Left renal pelvis (tissue), 4 donors: Measurements from ENCODE around the gene LY9. TPM values are rescaled to one million over a fixed set of nuclear protein-coding genes. Genes with fewer than 3 reads are reported as not detected.
"Not testable (repeated sequence)": the region's sequence is repeated elsewhere in the genome, so short reads cannot be mapped to it uniquely, and the experiment has no call there.

Experiments used
- DNase-seq, 4 donors: peaks; one replicate each; pipeline ENCODE4 v3.0.0-alpha.2; 2013; ENCODE audit warnings: low read depth in 4 of 4, low spot score in 3 of 4
- polyA plus RNA-seq, 4 donors: library from polyadenylated mRNA; unstranded; fragments of 120-200 nt; gene quantifications; one replicate each; pipeline ENCODE4 v1.2.1, GENCODE V29; 2013; ENCODE audit not compliant: insufficient read length in 4 of 4

LY9 gene
- polyA plus RNA-seq, 4 donors: 0.17 to 0.49 (median 0.31) TPM; not detected in 1

DNA sequence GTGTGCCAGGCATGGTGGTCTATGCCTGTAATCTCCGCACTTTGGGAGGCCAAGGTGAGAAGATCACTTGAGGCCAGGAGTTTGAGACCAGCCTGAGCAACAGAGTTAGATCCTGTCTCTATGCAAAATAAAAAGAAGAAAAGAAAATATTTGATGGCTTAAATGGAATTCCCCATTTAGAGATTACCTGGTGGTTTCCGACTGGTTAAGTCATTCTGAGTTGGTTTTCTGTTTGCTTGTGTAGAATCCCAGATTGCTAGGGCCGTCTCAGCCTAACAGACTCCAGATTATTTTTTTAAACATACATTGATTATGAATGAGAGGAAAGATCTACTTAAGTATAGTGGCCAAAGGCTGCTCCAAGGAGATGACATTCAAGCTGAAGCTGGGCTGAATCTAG lies 22.9 kb upstream of the LY9 start:
- no peak for DNase-seq

DNA sequence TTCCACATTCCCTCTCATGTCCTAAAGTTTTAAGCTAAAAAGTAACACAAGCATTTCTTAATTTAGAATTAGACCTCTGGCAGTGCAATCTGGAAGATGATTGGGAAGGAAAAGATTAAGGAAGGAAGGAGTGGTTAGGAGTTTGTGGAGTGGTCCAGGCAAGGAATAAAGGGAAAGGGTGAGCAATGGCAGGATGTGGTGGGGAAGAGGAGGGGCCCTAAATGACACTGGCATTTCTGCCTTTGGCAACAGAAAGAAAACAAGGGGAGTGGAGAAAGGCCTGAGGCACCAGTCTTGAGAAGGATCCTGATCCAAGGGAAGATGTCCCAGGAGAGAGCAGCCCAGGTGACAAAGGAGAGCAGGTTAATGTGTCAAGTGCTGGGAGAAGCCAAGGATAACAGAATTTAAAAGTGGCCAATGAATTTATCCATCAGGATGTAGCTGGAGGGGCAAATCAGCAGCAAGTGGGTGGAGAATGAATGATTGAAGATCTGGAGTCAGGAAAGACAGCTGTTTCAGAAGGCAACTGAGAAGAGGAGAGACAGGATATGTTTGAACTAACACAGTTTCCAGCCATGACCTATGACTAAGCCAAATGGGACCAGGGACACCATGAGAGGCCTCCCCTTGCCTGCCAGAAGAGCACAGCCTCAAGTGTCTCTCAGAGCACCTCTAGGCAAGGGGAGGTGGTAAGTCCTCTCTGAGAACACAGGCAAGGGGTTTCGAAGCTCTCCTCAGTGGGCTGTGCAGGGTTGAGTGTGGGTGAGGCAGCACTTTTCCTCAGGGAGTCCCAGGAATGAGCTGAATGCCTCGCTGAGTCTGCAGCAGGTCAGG lies 20.9 kb upstream of the LY9 start:
- no peak for DNase-seq

DNA sequence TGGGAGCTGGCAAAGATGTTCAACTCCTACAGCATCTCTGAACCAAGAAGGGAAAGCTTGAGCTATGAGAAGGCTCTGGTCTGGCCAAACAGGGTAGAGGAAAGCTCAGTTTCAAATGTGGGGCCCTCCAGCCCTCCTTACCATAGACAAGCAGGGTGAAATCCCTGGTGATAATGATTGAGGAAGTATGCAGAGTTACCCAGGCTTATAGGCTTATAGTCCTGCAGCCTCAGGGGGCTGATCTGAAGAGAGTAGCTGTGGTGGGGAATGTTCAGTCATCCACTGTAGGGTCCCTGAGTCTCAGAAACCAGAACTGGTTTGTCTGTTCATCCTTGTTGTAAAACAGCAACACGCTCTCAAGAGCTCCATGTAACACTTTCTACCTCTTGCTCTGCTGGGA lies 19.8 kb upstream of the LY9 start:
- no peak for DNase-seq

DNA sequence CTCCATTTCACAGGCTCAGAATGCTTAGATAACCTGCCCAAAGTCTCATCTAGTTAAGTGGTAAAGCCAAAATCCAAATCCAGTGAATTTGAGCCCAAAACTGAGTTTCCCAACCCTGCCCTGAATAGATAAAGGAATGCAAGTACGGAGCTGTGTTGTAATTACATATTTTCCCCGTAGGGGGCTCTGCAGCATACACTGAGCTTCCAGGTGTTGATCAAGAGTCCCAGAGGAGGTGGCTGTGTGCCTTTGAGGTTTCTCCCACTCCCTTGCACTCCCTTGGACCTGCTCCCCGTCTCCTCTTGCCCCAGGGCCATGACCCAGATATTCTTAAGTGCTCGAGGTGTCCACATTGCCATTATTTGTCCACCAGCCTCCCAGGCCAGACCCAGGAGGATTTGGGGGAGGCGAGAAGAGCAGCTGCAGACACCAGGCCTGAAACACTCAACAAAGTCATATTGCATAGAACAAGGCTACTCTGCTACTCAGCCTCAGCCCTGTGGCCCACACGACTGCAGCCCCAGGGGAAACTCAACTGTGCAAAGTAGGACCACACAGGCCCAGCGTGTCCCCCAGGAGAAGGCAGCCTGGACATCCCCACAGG lies 18.4 kb upstream of the LY9 start:
- DNase-seq: no peak

DNA sequence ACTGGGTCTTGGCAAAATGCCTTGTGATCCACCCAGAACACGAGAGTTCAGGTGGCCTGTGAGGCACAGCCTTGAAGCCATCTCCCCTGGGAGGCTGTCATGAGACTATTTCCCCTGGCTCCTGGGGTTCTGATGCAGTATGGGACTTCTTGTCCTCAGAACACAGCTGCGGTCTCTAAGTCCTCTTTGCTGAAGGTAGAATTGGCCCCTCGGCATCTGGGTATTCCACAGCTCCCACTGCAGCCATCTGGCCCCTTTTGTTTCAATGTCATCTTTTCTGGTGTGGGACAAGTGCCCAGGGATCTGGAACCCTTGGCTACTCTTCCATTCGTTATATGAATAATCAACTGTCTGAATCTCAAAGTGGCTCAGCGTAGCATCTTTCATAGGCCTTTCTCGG lies 17.0 kb upstream of the LY9 start:
- DNase-seq: no peak

DNA sequence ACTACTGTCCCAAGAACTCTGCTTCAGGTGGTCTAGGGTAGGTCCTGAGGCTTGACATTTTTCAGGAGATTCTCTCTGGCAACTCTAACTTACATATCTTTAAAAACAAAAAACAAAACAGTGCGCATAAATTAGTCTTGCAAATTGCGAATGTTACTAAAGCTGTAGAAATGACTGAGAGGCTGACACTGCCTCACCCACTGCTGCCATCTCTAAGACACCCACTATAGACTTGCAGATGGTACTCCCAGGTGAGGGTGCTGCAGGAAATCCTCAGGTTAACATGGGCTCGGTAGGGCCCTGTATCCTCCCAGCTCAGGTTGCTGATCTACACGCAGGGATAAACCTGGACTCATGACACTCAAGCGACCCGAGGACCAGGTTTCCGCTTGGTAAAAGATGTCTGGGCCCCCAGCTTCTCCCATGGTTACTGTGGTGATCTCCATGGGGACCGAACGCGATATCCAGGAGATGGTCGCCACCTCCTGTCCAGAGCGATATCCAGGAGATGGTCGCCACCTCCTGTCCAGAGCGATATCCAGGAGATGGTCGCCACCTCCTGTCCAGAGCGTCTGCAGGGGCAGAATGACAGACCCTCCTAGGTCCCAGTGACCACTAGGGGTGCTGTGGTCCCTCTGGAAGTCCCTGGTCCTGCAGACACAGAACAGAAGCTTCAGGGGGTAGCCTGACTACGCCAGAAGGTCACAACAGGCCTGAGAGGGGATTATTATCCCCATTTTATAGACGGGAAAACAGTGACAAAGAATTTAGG lies 16.2 kb upstream of the LY9 start:
- no peak for DNase-seq

DNA sequence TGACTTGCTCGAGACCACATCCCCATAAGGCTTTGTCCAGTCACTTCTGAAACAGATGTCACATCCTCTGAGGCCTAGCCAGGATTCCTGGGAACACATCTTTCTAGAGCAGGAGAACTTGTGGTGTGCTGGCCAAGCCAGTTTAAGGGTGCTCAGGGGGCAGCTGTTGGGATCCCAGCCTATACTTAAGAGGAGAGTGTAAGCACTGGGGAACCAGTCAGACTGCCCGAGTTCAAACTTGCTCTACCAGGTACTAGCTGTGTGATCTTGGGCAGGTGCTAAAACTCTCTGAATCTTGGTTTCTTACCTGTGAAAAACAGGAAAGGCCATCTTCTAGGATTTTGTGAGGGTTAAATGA lies 15.6 kb upstream of the LY9 start:
- DNase-seq: no peak

GRCh38 chr1:160781186-160781766 lies 14.7 kb upstream of the LY9 start:
- DNase-seq: peak; percentile 20 to 60 (median 36)

GRCh38 chr1:160781914-160782689 lies 13.9 kb upstream of the LY9 start:
- no peak for DNase-seq

DNA sequence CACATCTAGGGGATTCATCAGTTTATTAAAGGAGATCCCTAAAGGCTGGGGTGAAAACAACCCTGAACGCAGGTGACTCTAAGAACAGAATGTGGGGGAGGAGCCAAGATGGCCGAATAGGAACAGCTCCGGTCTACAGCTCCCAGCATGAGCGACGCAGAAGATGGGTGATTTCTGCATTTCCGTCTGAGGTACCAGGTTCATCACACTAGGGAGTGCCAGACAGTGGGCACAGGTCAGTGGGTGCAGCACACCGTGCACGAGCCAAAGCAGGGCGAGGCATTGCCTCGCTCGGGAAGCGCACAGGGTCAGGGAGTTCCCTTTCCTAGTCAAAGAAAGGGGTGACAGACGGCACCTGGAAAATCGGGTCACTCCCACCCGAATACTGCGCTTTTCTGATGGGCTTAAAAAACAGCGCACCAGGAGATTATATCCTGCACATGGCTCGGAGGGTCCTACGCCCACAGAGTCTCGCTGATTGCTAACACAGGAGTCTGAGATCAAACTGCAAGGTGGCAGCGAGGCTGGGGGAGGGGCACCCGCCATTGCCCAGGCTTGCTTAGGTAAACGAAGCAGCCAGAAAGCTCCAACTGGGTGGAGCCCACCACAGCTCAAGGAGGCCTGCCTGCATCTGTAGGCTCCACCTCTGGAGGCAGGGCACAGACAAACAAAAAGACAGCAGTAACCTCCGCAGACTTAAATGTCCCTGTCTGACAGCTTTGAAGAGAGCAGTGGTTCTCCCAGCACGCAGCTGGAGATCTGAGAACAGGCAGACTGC lies 12.8 kb upstream of the LY9 start:
- DNase-seq: not testable (repeated sequence)

GRCh38 chr1:160789051-160789701 lies 6.8 kb upstream of the LY9 start:
- DNase-seq: no peak

DNA sequence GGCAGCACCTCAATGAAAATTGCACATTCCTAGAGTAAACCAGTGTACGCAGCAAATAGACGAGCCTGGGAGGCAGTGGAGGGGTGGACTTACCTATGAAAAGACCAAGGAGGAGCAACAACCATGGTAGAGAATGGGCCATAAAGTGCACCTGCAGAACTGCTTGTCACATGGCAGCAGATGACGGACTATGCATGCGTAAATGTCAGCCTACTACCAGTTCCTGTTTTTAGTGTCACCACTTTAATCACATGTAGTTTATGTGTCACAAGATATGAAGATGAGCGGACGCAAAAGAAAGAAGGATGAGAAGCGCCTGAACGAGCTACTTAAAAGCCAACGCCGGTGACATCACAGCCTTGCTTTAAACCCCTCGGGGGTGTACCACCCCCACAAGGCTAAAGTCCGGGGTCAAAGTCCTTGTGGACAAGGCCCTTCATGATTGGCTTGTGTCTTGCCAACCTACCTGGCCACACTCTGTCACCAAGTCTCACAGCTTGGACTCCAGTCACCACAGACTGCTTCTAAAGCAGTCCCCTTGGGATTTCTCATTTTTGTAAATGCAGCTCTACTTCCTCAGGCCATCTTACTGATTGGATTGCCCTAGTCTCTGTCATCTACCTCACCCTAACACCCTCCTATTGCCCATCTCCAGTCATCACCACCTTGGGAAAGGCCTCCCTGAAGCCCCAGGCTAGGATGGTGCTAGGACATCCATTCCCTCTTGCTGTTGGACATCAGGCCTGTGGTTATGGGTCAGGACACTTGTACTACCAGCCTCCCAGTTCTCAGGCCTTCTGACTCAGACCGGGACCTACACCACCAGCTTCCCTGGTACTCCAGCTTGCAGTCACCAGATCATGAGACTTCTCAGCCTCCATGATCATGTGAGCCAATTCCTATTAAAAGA lies 6.0 kb upstream of the LY9 start:
- DNase-seq: no peak

GRCh38 chr1:160794376-160794775 lies 1.6 kb upstream of the LY9 start:
- DNase-seq: no peak

DNA sequence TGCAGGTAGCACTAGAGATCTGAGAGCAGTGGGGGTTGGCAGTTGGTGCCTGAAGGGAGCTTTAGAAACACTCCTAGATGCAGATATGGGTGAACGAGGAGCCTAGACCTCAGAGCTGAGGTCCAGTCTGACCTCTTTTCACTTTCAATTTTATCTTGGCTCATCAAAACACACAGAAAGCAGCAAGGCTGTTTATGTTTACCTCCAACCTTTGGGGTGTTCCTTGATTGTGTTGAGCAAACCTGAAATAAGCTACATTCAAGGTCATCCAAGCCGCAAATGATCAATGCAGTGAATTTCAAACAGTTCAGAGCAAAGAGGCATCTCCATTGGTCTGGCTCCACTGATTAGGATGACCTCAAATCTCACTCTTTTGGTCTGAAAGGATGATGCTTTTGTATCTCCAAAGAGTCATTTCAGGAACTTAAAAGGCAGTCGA lies 1.3 kb downstream of the LY9 start:
- no peak for DNase-seq

DNA sequence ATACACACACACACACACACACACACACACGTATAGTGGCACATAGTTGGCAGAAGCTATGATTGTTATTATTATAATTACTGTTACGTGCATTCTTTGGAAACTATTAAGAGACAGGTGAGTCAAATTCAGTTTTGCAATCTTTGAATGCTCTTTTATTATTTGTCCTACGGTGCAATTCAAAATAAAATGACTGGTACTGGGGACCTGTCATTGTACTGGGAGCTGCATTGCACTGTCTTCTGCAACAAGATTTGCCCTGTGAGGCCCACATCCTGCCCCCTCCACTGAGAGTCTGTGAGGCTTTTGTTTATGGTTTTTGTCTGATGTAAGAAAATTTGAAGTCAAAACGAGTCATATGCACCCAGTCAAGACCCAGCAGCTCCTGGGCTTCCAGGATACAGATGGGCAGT lies 1.9 kb downstream of the LY9 start:
- no peak for DNase-seq

DNA sequence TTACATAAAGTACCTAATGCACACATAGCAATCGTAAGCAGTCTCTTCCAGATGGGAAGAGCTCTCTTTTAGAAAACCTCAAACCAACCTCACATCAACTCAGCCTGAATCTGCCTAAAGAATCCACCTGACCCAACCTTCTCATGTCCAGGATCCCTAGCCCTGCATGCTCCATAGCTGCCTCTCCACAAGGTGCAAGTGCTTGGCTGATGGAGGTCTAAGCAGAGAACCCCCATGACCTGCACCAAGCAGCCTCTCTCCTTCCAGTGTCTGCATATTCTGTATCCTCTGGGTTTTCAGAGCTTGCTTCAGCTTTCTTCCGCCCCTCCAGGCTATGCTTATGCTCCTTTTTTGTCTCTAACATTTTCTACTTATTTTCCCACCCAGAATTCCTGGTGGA lies 2.5 kb downstream of the LY9 start:
- DNase-seq: no peak

- no peak for DNase-seq
Observed at GRCh38 chr1:160799641-160800040, 3.7 kb downstream of the LY9 start.

DNA sequence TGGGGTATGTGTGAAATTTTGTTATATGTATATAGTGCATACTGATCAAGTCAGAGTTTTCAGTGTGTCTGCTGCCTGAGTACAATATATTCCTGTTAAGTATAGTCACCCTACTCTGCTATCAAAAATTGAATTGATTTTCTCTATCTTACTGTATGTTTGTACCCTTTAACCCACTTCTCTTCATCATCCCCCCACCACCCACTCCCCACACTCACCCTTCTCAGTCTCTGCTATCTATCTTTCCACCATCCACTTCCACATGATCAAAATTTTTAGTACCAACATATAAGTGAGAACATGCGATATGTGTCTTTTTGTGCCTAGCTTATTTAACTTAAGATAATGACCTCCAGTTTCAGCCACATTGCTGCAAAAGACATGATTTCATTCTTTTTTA lies 4.2 kb downstream of the LY9 start:
- DNase-seq: no peak
